HG03439 (cell line): ENCODE measurements around the gene ERICH2.
"Not testable (repeated sequence)": the region's sequence is repeated elsewhere in the genome, so short reads cannot be mapped to it uniquely, and the experiment has no call there.

Source experiments
- ATAC-seq: cut with Tn5 transposase; IDR thresholded peaks from one replicate; pipeline ENCODE4 v1.9.1; 2021; ENCODE audit warnings: mild to moderate bottlenecking, moderate library complexity; ENCODE audit not compliant: unreplicated experiment

Gene ERICH2, protein sequence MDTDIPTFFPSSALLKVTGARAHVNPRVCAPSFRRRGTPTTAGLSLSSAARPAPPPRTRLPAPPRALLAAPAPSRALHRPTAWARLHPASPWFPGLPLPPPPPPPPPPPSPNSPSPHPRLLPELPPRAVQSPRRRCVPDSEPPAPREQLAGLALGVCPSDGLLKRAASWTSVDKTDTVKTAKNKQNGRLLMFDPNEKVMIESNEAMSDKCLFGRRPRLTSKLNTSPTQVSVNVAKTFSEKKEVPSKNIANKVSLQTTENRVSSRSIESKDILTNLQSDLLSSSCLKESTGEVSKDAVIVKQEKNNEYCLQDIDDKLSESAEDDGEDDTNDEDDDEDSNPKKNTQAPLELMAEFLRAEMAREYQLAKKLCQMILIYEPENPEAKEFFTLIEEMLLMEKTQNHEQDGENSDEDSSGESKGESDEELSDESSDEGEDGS

DNA sequence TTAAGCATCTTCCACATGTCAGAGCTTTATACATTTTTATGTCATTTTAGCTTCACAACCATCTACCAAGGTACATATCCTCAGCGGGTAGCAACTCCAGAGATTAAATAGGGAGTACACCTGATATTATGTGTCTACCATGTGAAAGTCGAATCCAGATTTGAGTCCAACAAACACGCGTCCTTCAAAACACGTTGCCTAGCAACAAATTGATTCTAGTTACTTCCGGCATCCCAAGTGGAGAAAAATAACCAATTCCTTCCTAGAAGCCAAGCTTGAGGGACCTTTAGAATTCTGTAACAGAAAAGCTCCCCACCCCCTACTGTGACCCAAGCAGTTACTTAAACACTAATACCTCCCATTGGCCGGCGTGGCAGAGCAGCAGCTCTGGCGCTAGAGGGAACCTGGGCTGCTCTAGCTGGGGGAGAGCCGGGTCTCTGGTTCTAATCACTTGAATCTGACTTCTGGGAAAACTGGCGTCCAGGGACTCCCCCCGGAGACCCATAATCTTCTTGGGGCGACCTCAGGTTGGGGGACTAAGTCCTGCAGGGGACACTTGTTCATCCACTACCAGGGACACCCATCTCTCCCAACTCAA lies at the start of gene ERICH2:
Gene ERICH2 (plus strand): TSS at position 371 of the 598 bp plus-strand sequence. CDS start 304 bp downstream, outside the sequence.
- ATAC-seq, result peak; percentile 51

DNA sequence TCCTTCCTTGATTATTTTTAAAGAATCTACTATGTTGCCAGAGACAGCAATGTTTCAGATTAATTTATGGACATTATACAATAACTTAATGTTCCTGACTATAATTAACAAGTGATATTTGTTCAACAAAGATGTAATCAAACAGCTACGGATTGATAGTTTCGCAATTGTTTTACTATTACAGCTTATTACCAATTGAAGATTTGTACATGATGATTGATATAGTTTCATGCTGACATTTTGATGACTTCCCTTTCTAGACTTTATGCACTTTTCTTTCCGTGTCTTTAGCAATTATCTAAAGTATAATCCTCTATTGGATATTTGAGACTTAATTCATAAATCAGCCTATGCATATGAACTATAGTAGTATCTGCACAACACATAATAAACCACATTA lies 48.5 kb upstream of the ERICH2 start:
- no peak for ATAC-seq

DNA sequence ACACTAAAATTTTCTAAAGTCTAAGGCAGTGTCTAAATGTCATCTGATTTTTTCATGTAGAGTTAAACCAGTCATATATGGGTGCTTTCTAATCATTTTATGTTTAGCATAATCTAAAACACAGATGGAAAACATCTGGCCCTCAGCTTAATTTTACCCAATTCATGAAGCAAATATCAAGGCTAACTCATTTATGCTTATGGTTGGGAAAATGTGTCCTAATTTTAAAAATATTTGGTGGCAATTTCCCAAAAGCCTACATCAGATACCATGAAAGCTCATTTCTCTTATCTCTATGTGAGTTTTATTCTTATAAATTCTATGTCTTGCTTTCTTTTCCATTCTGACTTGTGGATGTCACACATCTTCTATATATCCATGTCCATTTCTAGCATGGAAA lies 47.9 kb upstream of the ERICH2 start:
- no peak for ATAC-seq

DNA sequence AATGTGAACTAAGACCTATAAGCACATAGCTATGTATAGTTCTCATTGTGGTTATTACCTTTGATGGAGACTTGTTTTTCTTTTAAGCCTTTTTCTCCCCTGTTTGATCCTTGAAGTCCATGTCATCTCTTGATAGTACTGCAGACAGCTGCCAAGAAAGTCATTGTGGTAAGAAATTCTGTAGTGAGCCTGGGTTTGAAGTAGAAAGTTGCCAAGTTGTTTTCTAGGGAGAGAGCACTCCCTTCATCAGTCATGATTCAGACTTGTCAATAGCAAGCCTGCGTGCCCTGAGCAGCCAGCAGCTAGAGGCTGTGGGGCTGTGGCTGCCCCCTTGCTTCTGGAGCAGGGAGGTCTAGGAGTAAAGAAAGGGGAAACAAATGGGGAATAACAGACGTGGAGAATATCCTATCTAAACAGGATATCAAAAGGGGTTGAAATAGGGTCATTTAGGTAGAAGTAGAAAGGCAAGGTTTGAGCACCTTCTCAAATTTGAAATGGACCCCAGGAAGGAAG lies 46.7 kb upstream of the ERICH2 start:
- ATAC-seq, result no peak

DNA sequence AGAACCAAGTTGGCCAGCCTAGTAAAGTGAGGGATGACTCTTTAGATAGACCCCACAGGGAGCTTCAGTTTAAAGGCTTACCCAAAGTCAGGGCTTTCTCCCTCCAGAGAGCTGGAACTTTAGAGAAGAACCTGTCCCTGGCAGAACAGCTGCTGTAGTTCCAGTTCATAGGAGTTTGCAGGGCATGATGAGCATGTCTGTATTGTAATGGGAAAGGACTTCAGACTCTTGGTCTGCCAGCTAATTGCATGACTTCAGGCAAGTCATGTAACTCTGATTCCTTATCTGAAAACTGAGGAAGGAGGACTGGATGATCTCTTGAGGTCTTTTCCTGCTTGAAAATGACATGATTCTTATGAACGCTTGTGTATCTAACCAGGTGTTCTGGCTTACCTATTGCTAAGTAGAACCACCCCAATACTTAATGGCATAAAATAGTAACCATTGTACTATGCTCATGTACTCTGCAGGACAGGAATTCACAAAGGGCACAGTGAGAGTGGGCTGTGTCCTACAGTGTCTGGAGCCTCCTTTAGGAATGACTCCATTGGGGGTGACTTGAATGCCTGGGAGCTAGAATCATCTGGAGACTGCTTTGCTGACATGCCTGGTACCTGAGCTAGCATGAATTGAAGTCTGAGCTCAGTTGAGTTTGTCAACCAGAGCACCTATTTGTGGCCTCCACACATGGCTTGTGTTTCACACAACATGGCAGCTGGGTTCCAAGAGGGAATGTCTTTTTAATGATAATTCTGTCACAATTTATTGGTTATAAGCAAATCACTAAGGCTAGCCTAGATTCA lies 36.2 kb upstream of the ERICH2 start:
- ATAC-seq, result no peak

DNA sequence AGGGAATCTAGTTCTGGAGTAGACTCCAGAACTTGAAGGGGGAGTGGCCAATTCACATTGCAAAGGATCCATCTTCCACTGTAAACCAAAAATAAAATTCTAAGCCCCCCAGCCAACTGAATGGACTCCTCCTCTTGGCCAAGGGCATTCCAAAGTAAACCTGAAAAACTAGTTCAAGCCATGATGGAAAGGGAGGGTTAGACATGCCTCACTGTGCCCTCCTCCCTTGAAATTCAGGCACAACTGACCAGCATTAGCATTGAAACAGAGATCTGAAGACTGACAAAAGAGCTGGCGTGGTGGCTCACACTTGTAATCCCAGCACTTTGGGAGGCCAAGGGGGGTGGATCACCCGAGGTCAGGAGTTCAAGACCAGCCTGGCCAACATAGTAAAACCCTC lies 35.6 kb upstream of the ERICH2 start:
- not testable (repeated sequence) for ATAC-seq

DNA sequence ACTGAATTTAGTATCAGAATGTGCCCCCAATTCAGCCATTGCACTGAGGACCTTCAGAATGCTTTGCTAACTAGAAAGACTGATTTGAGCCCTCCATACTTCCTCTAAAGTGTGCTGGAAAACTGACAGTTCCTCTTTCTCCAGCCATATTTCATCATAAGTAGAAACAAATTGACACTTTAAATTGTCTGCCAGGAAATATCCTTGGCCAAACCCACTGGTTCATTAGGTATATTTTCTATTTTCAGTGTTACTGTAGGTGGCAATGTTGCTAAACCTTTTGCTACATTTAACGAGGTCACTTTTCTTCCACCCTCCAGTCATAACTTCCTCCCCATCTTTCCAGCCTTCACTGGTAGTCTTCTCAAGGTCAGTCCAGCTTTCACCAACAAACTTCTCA lies 33.5 kb upstream of the ERICH2 start:
- no peak for ATAC-seq

DNA sequence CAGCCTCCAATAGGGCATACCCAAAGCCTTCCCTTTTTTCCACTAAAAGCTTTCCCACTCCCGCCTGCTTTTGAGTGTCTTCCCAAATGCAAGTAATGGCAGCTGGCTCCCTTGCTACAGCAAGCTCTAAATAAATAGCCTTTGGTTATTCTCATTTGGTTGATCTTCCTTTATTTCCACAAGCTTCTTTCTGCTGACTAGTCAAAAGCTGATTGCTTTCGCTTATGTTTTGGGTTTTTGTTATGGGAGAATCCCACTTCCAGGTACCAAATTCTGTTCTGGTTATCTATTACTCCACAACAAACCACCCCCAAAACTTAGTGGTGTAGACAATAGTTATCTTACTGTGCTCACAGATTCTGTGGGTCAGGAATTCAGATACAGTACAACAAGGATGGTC lies 32.8 kb upstream of the ERICH2 start:
- no peak for ATAC-seq

DNA sequence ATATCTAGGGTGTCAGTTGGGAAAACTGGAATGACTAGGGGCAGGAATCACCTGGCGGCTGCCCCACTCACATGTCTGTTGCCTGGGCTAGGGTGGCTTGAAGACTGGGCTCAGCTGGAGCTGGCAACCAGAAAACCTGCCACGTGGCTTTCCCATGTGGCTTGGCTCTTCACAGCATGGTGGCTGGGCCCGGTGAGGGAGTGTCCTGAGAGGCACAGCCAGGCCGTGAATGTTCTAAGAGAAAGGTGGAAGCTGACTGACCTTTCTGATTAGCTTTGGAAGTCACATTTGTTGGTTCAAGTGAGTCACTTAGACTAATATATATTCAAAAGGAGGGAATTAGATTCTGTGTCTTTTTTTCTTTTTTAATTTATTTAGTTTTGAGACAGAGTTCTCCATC lies 32.4 kb upstream of the ERICH2 start:
- ATAC-seq, result no peak

DNA sequence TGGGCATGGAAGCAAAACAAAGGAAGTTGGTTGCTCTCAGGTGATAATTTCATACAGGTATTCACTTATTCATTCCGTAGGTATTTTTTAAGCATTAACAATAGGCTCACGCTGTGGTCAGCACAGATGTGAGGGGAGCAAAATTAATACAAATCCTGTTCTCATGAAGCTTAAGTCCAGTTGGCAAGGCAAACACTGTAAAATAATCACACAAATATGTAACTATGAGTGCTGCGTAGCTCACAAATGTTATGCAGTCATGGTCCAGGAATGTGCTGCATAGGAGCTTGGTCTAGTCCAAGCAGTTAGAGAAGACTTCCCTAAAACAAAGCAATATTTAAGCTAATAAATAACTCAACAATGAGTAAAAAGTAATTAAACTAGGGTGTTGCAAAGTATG lies 31.1 kb upstream of the ERICH2 start:
- ATAC-seq, result no peak

DNA sequence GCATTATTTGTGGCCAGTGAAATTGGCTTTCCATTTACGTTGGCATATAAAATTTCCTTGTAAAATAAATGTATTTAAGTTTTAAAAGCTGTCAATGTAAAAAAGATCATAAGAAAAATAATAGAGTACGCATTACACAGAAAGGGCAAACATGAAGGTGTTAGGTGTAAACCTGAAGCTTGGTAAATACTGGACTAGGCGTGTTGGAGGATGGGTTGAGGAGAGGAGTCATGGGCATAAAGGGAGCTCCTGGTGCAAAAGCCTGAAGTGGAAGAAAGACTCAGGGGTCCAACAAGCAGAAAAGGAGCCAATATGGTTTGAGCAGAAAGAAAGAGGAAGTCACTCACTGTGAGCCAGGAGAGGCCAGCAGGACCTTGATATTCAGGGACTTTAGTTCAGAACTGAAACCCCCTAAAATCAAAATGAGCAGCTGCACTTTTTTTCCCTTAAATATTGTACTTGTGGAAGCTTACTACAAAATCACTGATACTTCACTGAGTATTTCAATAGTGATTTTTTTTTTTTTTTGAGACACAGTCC lies 30.6 kb upstream of the ERICH2 start:
- ATAC-seq, result no peak

DNA sequence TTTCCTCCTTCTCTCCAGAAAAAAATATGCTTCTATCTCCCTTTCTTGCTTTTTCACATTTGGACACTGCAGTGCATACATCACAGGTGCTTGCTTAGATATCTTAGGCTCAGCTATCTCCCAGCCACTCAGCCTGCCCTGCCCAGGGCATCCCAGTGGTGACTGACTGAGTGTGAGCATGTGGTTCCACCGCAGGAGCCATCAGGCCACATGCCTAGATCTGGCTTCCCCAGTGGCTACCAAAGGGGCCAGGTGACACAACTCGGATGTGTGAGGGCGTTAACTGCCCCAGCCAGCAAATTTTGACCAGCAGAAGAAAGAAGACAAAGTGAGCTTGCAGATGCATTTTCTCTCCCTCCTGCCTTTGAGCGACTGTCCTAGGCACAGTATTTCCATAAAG lies 29.5 kb upstream of the ERICH2 start:
- ATAC-seq, result no peak

DNA sequence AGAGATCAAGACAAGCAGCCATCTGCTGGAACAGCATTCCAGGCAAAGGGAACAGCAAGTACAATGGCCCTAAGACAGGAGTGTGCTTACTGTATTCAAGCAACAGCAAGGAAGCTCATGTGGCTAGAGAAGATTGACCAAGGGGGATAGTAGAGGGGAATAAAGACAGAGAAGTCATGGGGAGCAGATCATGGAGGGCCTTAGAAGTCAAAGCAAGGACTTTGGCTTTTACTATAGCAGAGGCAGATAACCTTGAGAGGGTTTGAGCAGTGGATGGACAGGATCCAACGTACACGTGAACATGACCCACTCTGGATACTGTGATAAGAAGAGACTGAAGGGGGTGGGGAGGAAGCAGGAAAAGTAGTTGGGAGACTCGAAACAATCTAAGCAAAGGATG lies 28.2 kb upstream of the ERICH2 start:
- no peak for ATAC-seq

DNA sequence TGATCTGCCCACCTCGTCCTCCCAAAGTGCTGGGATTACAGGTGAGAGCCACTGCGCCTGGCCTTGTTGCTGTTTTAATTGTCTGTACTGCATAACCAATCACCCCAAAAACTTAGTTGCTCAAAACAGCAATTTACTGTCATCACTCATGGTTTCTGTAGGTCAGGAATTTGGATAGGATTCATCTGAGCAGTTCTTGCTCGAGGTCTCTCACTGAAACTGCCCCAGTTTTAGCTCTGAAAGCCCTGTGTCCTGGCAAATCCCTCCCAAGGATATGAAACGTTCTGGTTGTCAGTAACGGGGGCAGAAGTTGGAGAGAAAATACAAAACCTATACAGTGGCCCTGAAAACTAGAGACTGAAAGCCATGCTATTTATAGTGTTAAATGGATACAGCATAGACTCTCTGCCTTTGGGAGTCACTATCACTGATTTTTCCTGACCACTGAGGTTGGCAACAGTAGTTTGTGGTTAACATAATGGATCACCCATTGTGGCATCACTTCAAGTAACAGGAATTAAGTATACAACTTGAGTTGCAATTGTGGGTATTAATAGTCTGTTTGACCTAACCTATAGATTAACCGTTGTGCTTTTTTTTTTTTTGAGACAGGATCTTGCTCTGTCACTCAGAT lies 27.2 kb upstream of the ERICH2 start:
- no peak for ATAC-seq

DNA sequence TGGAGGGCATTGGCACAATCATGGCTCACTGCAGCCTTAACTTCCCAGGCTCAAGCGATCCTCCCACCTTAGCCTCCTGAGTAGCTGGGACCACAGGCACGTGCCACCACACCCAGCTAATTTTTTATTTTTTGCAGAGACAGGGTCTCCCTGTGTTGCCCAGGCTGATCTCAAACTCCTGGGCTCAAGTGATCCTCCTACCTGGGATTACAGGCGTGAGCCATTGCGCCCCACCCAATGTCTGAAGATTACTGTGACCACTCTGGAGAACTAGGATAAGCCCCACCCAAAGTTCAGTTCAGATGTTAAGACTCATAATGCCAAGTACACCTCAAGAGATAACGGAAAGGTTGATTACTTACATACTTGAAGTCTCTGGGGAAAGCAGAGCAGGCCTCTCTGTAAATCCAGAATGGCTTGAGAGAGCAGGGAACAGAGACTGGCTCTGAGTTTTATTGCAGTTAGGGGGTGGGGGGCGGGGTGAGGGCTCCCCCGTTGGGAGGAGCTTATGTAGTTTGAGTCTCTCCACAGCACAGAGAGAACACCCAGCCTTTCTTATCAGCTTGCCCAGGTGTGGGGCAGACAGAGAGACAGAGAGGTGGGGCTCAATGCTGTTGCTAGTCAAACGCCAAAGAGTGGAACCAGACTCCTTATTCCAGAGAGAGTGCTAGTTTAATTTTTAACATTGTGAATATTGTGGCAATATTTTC lies 26.5 kb upstream of the ERICH2 start:
- ATAC-seq, result no peak

DNA sequence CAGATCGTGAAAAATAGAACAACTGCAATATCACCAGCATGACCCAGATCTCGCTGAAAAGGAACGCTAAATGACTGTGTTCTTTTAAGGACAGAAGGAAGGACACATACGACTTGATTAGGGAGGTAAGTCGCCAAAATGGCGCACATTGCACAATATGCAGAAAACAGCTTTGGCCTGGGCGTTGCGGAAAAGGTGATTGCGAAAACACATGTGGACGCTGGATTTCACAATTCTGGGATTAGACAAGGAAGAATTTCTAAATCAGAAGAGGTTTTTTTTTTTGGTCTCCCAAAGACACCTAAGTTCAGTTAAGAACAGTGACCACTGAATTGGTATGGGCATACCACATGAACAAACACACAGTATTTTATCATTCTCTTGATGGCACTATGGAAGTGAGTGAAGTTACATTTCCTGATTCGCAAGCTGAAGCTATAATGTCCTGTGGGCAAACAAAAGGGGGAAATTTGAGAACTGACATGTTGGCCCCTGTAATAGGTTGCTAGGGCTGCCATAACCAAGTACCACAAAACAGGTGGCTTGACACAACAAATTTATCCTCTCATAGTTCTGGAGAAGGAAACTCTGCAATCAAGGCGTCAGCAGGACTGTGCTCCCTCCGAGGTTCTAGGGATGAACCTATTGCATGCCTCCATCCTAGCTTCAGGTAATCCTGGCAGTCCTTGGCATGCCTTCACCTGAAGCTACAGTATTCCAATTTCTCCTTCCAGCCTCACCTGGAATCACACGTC lies 25.8 kb upstream of the ERICH2 start:
- no peak for ATAC-seq

DNA sequence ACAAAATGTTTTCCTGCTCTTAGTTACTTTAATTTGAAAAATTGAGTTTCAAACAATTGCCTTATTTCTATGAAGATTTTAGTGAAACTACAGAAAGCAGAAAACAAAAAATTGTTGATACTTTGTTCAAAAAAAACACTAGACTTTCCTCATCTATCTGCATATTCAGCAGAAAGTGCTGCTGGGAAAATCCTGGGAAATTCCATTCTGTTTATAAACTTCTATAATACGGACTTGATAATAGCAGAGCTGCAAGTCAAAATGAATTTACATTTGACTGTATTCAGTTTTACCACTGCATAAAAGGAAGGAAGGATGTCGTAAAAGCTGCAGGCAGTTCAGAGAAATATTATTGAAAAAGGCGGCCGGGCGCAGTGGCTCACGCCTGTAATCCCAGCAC lies 24.9 kb upstream of the ERICH2 start:
- ATAC-seq, result no peak

DNA sequence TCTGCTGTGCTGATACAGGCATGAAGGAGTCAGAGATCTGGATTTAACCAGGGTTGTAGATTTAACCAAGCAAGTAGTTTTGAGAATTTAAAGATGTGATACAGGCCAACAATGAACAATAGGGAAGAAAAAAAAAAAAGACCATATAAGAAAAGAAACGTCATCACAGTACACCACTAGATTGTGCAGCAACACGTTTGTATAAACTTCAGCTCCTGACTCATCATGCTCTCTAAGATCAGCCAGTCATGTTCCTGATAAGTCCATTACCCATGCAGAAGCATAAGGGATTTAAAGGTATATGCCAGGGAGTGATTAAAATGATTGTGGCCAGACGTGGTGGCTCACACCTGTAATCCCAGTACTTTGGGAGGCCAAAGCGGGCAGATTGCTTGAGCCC lies 22.3 kb upstream of the ERICH2 start:
- no peak for ATAC-seq

DNA sequence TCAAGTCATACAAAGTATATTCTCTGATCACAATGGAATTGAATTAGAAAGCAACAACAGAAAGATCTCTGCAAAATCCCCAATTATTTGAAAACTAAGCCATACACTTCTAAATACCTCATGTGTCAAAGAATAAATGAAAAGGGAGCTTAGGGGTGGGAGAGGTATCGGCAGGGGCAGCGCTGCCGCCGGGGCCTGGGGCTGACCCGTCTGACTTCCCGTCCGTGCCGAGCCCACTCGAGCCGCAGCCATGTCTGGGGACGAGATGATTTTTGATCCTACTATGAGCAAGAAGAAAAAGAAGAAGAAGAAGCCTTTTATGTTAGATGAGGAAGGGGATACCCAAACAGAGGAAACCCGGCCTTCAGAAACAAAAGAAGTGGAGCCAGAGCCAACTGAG lies 18.6 kb upstream of the ERICH2 start:
- not testable (repeated sequence) for ATAC-seq
